IMR-90 (cell line): ENCODE results near the gene CBY1. TPM values are rescaled to one million over a fixed set of nuclear protein-coding genes. Genes with fewer than 3 reads are reported as not detected.

Experiments
- ATAC-seq: fragments of 200-7000 bp; cut with Tn5 transposase; 2 replicates; pipeline ENCODE4 v1.9.1; 2020; ENCODE audit warnings: low read depth, mild to moderate bottlenecking, moderate library complexity
- BruUV-seq: library from RNA; stranded (reverse); fragments of 400-500 nt; replicated peaks from 2 replicates; lab custom pipeline; 2021; lab: Mats Ljungman, UMichigan
- CTCF ChIA-PET: fragments of 300-600 bp; formaldehyde crosslinking; extraction: SDS; loops from one replicate; lab custom pipeline; 2021; ENCODE audit warnings: antibody characterized with exemption; lab: Yijun Ruan, JAX
- POLR2A ChIA-PET: fragments of 300-600 bp; sonication (Branson Sonifier 250); formaldehyde crosslinking; loops from one replicate; lab custom pipeline; 2022; ENCODE audit warnings: antibody characterized with exemption; ENCODE audit not compliant: unreplicated experiment; lab: Charles Lee
- DNase-seq: peaks from one replicate; pipeline ENCODE4 v3.0.0; 2013
- H2AFZ ChIP-seq: replicated peaks from 2 replicates; pipeline ENCODE3; 2013; ENCODE audit warnings: low read length, mild to moderate bottlenecking; ENCODE audit not compliant: poor library complexity
- H2AK5ac ChIP-seq: 2 replicates; pipeline ENCODE4 v1.6.1; 2013; ENCODE audit warnings: low read depth, low read length, inconsistent platforms
- H2AK9ac ChIP-seq: replicated peaks from 2 replicates; pipeline ENCODE3; 2013; ENCODE audit warnings: mild to moderate bottlenecking, low read depth, low read length, moderate library complexity; ENCODE audit not compliant: poor library complexity
- H2BK120ac ChIP-seq: 2 replicates; pipeline ENCODE4 v1.6.1; 2013; ENCODE audit warnings: low read depth, low read length, inconsistent platforms
- H2BK15ac ChIP-seq: 3 replicates; pipeline ENCODE4 v1.6.1; 2013; ENCODE audit warnings: low read depth, low read length, inconsistent platforms
- H2BK20ac ChIP-seq: 2 replicates; pipeline ENCODE4 v1.6.1; 2013; ENCODE audit warnings: low read depth, mild to moderate bottlenecking, inconsistent platforms, low read length, moderate library complexity
- H2BK5ac ChIP-seq: 2 replicates; pipeline ENCODE4 v1.6.1; 2013; ENCODE audit warnings: mild to moderate bottlenecking, low read depth, low read length, inconsistent platforms; ENCODE audit not compliant: poor library complexity, severe bottlenecking
- H3K14ac ChIP-seq: replicated peaks from 2 replicates; pipeline ENCODE4 v1.6.1; 2013; ENCODE audit warnings: low read depth, low read length, inconsistent platforms
- H3K18ac ChIP-seq: 2 replicates; pipeline ENCODE4 v1.6.1; 2013; ENCODE audit warnings: low read depth, low read length, control low read depth
- H3K23ac ChIP-seq: 2 replicates; pipeline ENCODE4 v1.6.1; 2013; ENCODE audit warnings: low read depth, low read length, inconsistent platforms
- H3K27ac ChIP-seq: 2 replicates; pipeline ENCODE4 v1.5.1; 2013; ENCODE audit warnings: mild to moderate bottlenecking, control low read depth, low read length; ENCODE audit not compliant: insufficient read depth
- H3K27me3 ChIP-seq: 2 replicates; pipeline ENCODE4 v1.6.1; 2013; ENCODE audit warnings: low read length; ENCODE audit not compliant: control insufficient read depth, insufficient read depth
- H3K36me3 ChIP-seq: 2 replicates; pipeline ENCODE4 v1.6.1; 2013; ENCODE audit warnings: low read length, mixed read lengths; ENCODE audit not compliant: control insufficient read depth, insufficient read depth
- H3K4ac ChIP-seq: 2 replicates; pipeline ENCODE4 v1.6.1; 2013; ENCODE audit warnings: low read depth, low read length, inconsistent platforms
- H3K4me1 ChIP-seq: 2 replicates; pipeline ENCODE4 v1.6.1; 2013; ENCODE audit warnings: low read length, mixed read lengths; ENCODE audit not compliant: control insufficient read depth, insufficient read depth
- H3K4me2 ChIP-seq: 2 replicates; pipeline ENCODE4 v1.6.1; 2013; ENCODE audit warnings: low read depth, mild to moderate bottlenecking, control low read depth, low read length, moderate library complexity
- H3K4me3 ChIP-seq: 2 replicates; pipeline ENCODE4 v1.5.1; 2013; ENCODE audit warnings: low read depth, mild to moderate bottlenecking, control low read depth, low read length, moderate library complexity; ENCODE audit not compliant: insufficient read depth
- H3K56ac ChIP-seq: 2 replicates; pipeline ENCODE4 v1.6.1; 2013; ENCODE audit warnings: low read length, inconsistent platforms; ENCODE audit not compliant: insufficient read depth; ENCODE audit errors: extremely low read depth
- H3K79me1 ChIP-seq, 2 experiments: 2 replicates each; pipeline ENCODE4 v1.6.1; 2013; ENCODE audit warnings: low read length in 2 of 2, inconsistent platforms in 1 of 2, low read depth in 1 of 2
- H3K9ac ChIP-seq: 2 replicates; pipeline ENCODE4 v1.6.1; 2013; ENCODE audit warnings: low read depth, low read length, control low read depth
- H3K9me1 ChIP-seq: 2 replicates; pipeline ENCODE4 v1.6.1; 2013; ENCODE audit warnings: low read length, inconsistent platforms; ENCODE audit not compliant: insufficient read depth
- H3K9me3 ChIP-seq: 2 replicates; pipeline ENCODE4 v1.6.1; 2013; ENCODE audit warnings: low read length; ENCODE audit not compliant: control insufficient read depth, insufficient read depth
- H4K20me1 ChIP-seq: 2 replicates; pipeline ENCODE4 v1.6.1; 2013; ENCODE audit warnings: low read length, inconsistent platforms; ENCODE audit not compliant: insufficient read depth
- H4K5ac ChIP-seq: 2 replicates; pipeline ENCODE4 v1.6.1; 2013; ENCODE audit warnings: mild to moderate bottlenecking, low read depth, low read length, control low read depth
- H4K8ac ChIP-seq, 2 experiments: 2 replicates each; pipeline ENCODE4 v1.6.1; 2013; ENCODE audit warnings: low read depth in 2 of 2, low read length in 2 of 2, control low read depth in 1 of 2, inconsistent platforms in 1 of 2
- H4K91ac ChIP-seq: 2 replicates; pipeline ENCODE4 v1.6.1; 2013; ENCODE audit warnings: low read depth, low read length, inconsistent platforms; ENCODE audit not compliant: insufficient read depth
- BHLHE40 ChIP-seq: fragments of 150-350 bp; IDR thresholded peaks from 2 replicates; pipeline ENCODE4 v1.6.1; 2016; ENCODE audit warnings: mild to moderate bottlenecking, low read depth, low read length
- CEBPB ChIP-seq: IDR thresholded peaks from 2 replicates; pipeline ENCODE4 v1.6.1; 2012; ENCODE audit warnings: low read depth, low read length, improper control_type of control experiment
- FOS ChIP-seq: fragments of 150-350 bp; IDR thresholded peaks from 2 replicates; pipeline ENCODE4 v1.6.1; 2016; ENCODE audit warnings: low read depth, low read length
- MAFK ChIP-seq: IDR thresholded peaks from 2 replicates; pipeline ENCODE4 v1.6.1; 2012; ENCODE audit warnings: low read depth, low read length, improper control_type of control experiment
- MAZ ChIP-seq: IDR thresholded peaks from 2 replicates; pipeline ENCODE4 v1.6.1; 2012; ENCODE audit warnings: low read depth, mild to moderate bottlenecking, low read length, improper control_type of control experiment, moderate library complexity, borderline replicate concordance
- MXI1 ChIP-seq: IDR thresholded peaks from 2 replicates; pipeline ENCODE4 v1.6.1; 2012; ENCODE audit warnings: low read depth, mild to moderate bottlenecking, low read length, moderate library complexity, borderline replicate concordance
- NFE2L2 ChIP-seq: fragments of 150-350 bp; IDR thresholded peaks from 2 replicates; pipeline ENCODE4 v1.6.1; 2016; ENCODE audit warnings: low read depth, mild to moderate bottlenecking, low read length
- POLR2A ChIP-seq: IDR thresholded peaks from 2 replicates; pipeline ENCODE4 v1.6.1; 2012; ENCODE audit warnings: mild to moderate bottlenecking, low read depth, low read length
- RAD21 ChIP-seq: IDR thresholded peaks from 2 replicates; pipeline ENCODE4 v1.6.1; 2012; ENCODE audit warnings: low read length, improper control_type of control experiment
- RFX5 ChIP-seq: IDR thresholded peaks from 2 replicates; pipeline ENCODE4 v1.8.0; 2012; ENCODE audit warnings: low read depth, mild to moderate bottlenecking, low read length, moderate library complexity
- SMC3 ChIP-seq: fragments of 150-350 bp; IDR thresholded peaks from 2 replicates; pipeline ENCODE4 v1.6.1; 2016; ENCODE audit warnings: low read depth, mild to moderate bottlenecking, antibody characterized with exemption, low read length, moderate library complexity
- WGBS, 2 experiments: methylation state at CpG; one replicate each; pipeline versions ENCODE4 v1.1.5 to v1.1.7; 2013; ENCODE audit warnings: missing lambda C conversion rate in 2 of 2; ENCODE audit not compliant: insufficient read length in 1 of 2; ENCODE audit errors: extremely low coverage in 2 of 2; 5-methylcytosine and 5-hydroxymethylcytosine counted together
- dilution Hi-C: fragments of 300-500 bp; cut with HindIII; formaldehyde crosslinking; loops from one replicate; pipeline ENCODE4 v1.14.3; 2018; ENCODE audit warnings: low sequenced_read_pairs; ENCODE audit not compliant: unreplicated experiment
- in situ Hi-C: fragments of 300-500 bp; cut with MboI; formaldehyde crosslinking; loops from 3 replicates; pipeline ENCODE4 v1.14.3; 2019; ENCODE audit warnings: low sequenced_read_pairs, inconsistent platforms, mixed read lengths
- intact Hi-C: fragments of 100-400 bp; cut with micrococcal nuclease; formaldehyde crosslinking; loops from 2 replicates; pipeline ENCODE4 v1.10.0; 2022
- polyA plus RNA-seq, 3 experiments: library from polyadenylated mRNA; depleted of rRNA; stranded (reverse); fragments of >200 nt; gene quantifications; 2 replicates each; pipeline ENCODE4 v1.2.3, GENCODE V29; 2012; ENCODE audit warnings: low replicate concordance in 1 of 3
- total RNA-seq: library from RNA; depleted of rRNA; stranded (reverse); fragments of >200 nt; gene quantifications from 2 replicates; pipeline ENCODE4 v1.2.3, GENCODE V29; 2012
- TF ChIP-seq, protein P1 (sequence below): conservative IDR thresholded peaks from 2 replicates; pipeline ENCODE4 v1.5.1; 2012; ENCODE audit warnings: mild to moderate bottlenecking, low read depth, low read length, improper control_type of control experiment
- TF ChIP-seq, protein P2 (sequence below): fragments of 150-350 bp; IDR thresholded peaks from 2 replicates; pipeline ENCODE4 v1.6.1; 2016; ENCODE audit warnings: low read depth, mild to moderate bottlenecking, low read length, moderate library complexity, borderline replicate concordance
- TF ChIP-seq, protein P3 (sequence below): fragments of 150-350 bp; IDR thresholded peaks from 2 replicates; pipeline ENCODE4 v1.6.1; 2017; ENCODE audit warnings: mild to moderate bottlenecking, antibody characterized with exemption, low read length, low read depth

Gene CBY1
- total and polyA plus RNA-seq, 2 of the 4 experiments (the other 2 are of a cell fraction) = 13.8 to 30.0 TPM

DNA sequence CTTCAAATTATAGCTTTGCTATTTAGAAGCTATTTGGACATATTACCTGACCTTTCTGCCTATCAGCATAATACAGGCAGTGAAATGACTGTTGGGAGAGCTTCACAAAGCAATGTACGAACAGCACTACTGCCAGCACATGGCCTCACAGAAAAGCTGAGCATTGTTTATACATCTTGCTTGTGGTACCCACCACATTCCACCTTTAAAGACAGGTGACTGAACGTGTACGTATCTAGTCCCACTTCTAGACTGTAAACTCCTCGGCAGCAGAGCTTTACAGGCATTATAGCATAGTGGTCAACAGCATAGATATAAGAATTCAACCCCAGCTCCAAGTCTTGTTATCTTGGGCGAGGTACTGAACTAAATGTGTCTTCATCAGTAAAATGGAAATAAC, 42.7 kb downstream of the CBY1 start:
- Histone ChIP-seq H2BK120ac (no peak overlapping the region), H3K4me2 (peak overlapping the region; percentile 100), H3K79me1 (peaks cover 19 to 53% of the 10 kb centered on the region in 2 experiments), H4K91ac (peak overlapping the region; percentile 13; the same call in 1 of the 2 replicates), H3K18ac (no peak overlapping the region), H2AFZ (no peak overlapping the region), H2AK9ac (peak overlapping the region; percentile 4), H3K56ac (peak overlapping the region; percentile 93; the same call in 1 of the 2 replicates), H4K5ac (no peak overlapping the region), H3K4me1 (peaks cover 11% of the 10 kb centered on the region), H3K14ac (peak overlapping the region; percentile 68; the same call in 1 of the 2 replicates), H3K27ac (peak overlapping the region; percentile 5; the same call in 1 of the 2 replicates), H3K27me3 (no peaks in the 10 kb centered on the region), H2BK20ac (no peak overlapping the region), H2BK5ac (peak overlapping the region; percentile 88), H3K23ac (peak overlapping the region; percentile 74), H2AK5ac (peak overlapping the region; percentile 85; the same call in 1 of the 2 replicates), H3K4ac (peak overlapping the region; percentile 92; the same call in 1 of the 2 replicates), H3K9me3 (no peaks in the 10 kb centered on the region), H4K20me1 (peaks cover 14% of the 10 kb centered on the region; the same call in 1 of the 2 replicates), H3K9me1 (peaks cover 17% of the 10 kb centered on the region), H2BK15ac (no peak overlapping the region), H3K36me3 (peaks cover 2% of the 10 kb centered on the region; the same call in 1 of the 2 replicates), H3K4me3 (peak overlapping the region; percentile 96), H4K8ac (peak overlapping the region in 1 of 2 experiments; percentile 6; a peak in 2 of 4 replicates), H3K9ac (peak overlapping the region; percentile 99)
- WGBS, 2 experiments = 83% methylated on average over 1 of the region's 5 CpGs; no CpG with 5 or more reads in 1 of the 2 experiments
- CTCF ChIA-PET = interaction anchor here (0.9 to 1.1 kb wide), 2 partner anchors 17 to 647 kb away, joined by 3 read pairs; partner anchors contain the start of gene TOMM22
- POLR2A ChIA-PET = no interaction called here
- intact Hi-C loops = no loop called here
- DNase-seq (no peak), ATAC-seq (no peak)
- in situ Hi-C loops = no loop called here
- dilution Hi-C loops = no loop called here
- BruUV-seq = no TSS peak
- TF ChIP-seq MXI1 = no peak
- TF ChIP-seq, protein P1, sequence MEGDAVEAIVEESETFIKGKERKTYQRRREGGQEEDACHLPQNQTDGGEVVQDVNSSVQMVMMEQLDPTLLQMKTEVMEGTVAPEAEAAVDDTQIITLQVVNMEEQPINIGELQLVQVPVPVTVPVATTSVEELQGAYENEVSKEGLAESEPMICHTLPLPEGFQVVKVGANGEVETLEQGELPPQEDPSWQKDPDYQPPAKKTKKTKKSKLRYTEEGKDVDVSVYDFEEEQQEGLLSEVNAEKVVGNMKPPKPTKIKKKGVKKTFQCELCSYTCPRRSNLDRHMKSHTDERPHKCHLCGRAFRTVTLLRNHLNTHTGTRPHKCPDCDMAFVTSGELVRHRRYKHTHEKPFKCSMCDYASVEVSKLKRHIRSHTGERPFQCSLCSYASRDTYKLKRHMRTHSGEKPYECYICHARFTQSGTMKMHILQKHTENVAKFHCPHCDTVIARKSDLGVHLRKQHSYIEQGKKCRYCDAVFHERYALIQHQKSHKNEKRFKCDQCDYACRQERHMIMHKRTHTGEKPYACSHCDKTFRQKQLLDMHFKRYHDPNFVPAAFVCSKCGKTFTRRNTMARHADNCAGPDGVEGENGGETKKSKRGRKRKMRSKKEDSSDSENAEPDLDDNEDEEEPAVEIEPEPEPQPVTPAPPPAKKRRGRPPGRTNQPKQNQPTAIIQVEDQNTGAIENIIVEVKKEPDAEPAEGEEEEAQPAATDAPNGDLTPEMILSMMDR = no peak
- no peak for TF ChIP-seq NFE2L2
- no peak for TF ChIP-seq SMC3
- TF ChIP-seq FOS = no peak
- TF ChIP-seq RAD21 = no peak
- TF ChIP-seq POLR2A = no peak
- no peak for TF ChIP-seq MAFK
- TF ChIP-seq MAZ = no peak
- TF ChIP-seq, protein P2, sequence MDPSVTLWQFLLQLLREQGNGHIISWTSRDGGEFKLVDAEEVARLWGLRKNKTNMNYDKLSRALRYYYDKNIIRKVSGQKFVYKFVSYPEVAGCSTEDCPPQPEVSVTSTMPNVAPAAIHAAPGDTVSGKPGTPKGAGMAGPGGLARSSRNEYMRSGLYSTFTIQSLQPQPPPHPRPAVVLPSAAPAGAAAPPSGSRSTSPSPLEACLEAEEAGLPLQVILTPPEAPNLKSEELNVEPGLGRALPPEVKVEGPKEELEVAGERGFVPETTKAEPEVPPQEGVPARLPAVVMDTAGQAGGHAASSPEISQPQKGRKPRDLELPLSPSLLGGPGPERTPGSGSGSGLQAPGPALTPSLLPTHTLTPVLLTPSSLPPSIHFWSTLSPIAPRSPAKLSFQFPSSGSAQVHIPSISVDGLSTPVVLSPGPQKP = no peak
- no peak for TF ChIP-seq BHLHE40
- TF ChIP-seq, protein P3, sequence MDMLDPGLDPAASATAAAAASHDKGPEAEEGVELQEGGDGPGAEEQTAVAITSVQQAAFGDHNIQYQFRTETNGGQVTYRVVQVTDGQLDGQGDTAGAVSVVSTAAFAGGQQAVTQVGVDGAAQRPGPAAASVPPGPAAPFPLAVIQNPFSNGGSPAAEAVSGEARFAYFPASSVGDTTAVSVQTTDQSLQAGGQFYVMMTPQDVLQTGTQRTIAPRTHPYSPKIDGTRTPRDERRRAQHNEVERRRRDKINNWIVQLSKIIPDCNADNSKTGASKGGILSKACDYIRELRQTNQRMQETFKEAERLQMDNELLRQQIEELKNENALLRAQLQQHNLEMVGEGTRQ = no peak
- no peak for TF ChIP-seq CEBPB
- no peak for TF ChIP-seq RFX5
